Effector CD4-positive, alpha-beta T cell (primary cell): Measurements from ENCODE around the gene THADA.

Experiments used
- DNase-seq: peaks from one replicate; pipeline ENCODE4 v3.0.0-alpha.2; 2020

THADA gene

DNA sequence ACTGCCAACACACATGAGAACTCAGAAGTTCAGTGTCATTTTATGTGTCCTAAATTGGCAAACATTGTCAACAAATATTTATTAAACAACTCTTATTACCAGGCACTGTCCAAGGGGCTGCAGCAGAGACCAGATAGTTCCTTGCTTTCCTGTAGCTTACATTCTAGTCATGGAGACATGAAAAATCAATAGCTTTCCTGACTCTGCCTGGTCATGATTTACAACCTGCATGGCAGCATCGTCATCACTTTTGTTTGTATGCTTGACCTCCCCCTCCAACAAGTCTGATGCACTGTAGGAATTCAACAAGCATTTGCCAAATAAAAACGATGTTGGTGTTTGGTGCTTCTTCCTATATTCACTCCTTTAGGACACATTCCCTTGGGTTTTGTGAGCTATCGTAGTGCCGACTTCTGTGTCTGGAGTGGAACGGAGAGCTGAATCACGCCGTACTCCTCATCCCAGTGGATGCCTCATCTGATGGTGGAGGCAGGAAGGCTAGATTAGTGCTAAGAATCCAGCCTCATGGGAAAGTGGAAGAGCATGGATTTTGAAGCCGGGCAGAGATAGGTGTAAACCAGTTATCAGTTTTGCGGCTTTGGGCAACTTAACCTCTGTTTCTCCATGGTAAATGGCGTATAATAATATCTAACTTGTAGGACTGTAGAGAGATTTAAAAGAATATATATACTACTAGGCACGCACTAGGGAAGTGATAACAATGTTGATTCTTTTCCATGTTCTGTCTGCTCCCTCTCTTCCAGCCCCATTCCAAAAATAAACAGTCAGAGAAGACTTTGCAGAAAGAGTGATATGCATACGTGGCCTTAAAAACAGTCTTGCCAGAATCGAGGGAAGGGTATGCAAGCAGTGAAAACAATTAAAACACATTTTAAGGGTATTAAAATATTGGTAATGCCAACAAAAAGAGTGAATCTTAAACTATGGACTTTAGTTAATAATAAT, 249.0 kb downstream of the THADA start:
- DNase-seq, result no peak

DNA sequence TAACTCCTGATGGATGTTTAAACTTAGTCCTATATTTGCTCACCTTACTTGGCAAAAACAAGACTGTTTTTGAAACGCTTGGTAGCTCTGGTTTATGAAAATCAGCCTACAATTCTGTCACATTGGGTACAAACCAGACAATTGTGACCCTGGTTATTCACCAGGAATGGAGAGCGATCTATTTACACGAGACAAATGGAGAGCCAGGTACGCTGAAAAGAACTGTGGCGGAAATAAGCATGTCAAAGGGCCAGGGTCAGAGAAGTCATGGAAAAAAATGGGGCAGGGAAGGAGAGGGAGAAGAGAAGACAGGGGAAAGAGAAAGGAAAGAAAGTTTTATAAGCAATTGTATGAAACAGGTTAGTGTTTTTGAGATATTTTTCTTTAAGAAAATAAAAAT, 250.0 kb downstream of the THADA start:
- no peak for DNase-seq

DNA sequence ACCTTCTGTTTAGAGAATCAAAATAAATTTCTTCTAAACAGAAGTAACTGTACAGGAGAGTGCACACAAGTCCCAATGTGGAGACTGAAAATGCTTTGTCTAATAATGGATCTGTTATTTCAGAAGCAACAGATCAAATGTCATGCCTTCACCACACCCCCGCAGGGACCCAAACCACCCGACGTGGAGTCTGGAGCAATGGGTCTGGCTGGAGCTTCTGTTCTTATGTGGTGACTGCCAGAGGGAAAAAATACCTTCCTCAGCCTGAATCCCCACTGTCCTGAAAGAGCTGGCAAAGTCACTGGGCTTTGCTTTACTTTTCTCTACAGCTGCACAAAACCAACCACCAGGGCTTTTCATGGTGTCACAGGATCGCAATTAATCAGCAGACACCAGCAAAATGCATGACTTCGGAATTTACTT, 250.4 kb downstream of the THADA start:
- DNase-seq, result no peak

GRCh38 chr2:43344868-43345373, 250.9 kb downstream of the THADA start:
- DNase-seq, result no peak

DNA sequence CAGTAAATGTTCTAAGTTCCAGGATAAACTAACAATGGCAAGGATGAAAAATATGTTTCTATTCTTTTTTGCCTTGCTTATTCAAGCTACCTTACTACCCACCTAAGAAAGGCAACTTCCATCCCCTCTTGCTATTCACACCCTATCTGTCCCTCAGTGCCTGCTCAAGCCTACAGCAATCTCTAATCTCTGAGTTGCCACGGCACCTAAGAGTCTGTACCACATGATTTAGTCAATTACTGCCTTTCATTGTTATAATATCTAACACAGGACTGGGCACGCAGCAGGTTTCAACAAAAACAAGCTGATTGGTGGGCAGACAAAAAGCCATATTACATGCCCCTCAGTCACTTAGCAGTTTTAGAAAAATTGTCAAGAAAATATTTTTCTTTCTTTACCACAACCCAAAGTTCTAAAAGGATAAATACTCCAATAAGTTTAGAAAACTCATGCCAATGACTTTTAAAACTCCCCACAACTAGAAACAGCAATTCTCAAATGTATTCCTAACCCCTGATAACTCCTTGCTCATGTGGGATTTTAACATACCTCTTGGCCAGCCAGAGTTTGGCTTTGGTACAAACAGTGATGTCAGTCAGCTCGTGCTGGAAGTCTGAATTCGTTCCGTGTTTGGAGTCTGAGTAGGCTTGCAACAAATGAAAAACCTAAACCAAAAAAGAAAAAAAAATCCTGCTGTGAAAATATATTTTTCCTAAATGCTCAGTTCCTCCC, 252.1 kb downstream of the THADA start:
- no peak for DNase-seq

DNA sequence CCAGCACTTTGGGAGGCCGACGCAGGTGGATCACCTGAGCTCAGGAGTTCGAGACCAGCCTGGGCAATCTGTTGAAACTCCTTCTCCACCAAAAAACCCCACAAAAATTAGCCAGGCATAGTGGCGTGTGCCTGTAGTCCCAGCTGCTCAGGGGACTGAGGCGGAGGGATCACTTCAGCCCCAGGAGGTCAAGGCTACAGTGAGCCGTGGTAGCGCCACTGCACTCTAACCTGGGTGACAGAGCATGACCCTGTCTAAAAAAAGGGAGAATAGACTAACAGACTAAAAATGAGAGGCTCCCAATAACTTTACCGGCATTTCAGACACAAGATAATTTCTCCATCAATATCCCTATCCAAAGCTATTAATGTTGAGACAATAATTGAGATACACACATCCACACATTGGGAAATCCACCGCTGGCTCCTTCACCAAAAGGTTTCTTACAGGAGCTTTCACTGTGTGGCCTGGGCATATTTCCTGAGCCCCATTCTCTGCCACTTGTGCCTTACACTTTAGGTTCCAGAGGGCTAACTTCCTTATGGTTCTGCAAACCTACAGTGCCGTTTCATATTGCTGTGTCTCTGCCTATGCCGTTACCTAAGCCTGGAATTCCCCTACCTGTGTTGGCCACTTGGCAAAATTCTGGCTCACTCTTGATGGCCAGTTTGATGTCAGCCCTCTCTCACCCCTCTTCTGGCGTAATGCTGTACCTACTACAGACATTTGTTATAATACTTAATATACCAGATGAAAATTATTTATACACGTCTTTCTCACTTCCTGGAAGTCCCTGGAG, 253.7 kb downstream of the THADA start:
- DNase-seq, result no peak

- no peak for DNase-seq
Observed at GRCh38 chr2:43340945-43341356, 254.9 kb downstream of the THADA start.

DNA sequence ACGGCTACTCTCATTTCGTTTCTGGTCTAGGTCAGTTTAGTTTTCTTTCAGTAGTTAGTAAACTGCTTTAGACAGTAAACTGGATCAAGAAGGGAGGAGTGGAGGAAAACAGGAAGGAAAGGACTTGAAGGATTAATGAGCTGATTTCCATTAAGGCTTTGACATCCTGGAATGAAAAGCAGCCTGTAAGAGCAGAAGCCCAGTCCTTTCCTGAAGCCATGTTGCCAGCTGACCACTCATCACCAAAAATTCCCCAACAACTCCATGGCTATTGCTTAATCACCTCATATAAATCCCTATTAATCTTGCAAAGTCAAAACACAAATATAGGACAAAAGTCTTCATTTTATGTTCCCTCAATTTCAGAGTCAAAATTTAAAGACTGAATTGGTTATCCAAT, 255.8 kb downstream of the THADA start:
- no peak for DNase-seq

GRCh38 chr2:43333656-43334144, 262.1 kb downstream of the THADA start:
- DNase-seq, result no peak

GRCh38 chr2:43333101-43333655, 262.7 kb downstream of the THADA start:
- DNase-seq, result no peak

DNA sequence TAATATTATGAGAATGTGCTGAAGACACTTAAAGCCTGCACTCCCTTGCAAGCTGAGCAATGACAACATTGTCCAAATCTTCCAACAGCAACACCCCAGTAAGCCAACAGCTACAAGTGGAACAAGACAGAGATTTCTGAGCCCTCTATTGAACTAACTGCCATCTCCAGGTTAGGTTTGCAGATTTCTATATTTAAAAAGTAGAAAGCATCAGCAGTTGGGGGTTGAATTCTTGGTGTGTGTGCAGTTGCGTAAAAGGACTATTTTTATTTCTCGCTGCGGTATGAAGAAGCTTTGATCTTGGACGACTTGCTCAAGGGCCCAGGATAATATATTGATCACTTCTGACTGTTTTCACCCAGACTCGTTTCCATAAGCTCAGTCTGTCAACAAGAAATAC, 263.2 kb downstream of the THADA start:
- DNase-seq, result no peak

DNA sequence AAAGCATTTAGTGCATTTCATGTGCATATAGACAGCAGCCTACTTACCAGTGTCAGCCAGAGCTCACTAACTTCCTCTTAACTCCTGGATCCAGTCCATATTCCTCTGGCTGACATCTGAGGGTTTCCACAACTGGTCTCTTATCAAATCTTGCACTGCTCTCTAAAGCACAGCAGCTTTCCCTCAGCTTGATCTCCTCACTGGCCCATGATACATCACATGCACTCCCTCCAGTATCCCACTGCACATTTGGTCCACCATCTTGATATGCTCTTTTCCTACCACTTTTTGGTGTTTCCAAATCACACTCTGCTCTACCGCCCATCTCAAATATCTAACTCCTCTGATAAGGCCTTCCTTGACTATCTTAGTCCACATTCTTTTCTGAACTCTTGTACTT, 264.4 kb downstream of the THADA start:
- no peak for DNase-seq

DNA sequence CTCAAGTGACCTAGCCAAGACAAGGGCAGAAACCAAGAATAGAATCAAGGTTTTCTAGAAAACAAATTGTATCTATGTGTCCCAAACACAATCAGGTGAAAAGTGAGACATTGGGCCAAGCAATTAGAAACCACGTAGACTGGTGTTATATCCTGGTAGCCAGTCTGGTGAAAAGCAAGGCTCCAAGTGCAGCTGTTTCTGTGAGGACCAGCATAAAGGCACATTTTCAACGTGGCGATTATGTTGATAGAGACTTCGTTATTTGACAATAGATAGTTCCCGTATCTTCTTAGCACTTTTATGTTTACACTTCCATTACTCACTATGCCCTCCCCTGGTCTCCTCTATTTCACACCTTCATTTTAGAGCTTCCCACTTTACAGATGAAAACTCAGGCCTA, 266.2 kb downstream of the THADA start:
- DNase-seq, result no peak

DNA sequence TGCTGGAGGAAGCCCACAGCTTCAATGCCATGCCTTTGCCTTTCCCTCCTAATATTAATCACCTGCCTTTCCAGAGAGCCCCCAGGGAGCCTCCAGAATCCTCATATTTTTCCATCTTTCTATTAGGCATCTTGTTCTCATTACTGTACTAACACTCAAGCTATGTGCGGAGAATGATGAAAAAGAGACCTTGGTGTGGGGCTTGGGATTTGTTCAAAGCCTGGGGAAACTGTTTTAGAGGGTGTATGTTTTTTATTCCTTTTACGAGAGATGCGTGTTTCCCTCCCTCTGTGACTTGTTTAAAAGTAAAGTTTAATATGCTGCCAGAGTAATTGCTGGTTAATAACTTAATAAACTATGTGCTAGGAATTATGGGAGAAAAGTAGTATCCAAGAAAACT, 267.0 kb downstream of the THADA start:
- DNase-seq, result no peak

GRCh38 chr2:43328133-43328532, 267.7 kb downstream of the THADA start:
- DNase-seq, result no peak

GRCh38 chr2:43327119-43327518, 268.7 kb downstream of the THADA start:
- no peak for DNase-seq

- no peak for DNase-seq
Observed at GRCh38 chr2:43326101-43326825, 269.6 kb downstream of the THADA start.

- no peak for DNase-seq
Observed at GRCh38 chr2:43325107-43325811, 270.6 kb downstream of the THADA start.

DNA sequence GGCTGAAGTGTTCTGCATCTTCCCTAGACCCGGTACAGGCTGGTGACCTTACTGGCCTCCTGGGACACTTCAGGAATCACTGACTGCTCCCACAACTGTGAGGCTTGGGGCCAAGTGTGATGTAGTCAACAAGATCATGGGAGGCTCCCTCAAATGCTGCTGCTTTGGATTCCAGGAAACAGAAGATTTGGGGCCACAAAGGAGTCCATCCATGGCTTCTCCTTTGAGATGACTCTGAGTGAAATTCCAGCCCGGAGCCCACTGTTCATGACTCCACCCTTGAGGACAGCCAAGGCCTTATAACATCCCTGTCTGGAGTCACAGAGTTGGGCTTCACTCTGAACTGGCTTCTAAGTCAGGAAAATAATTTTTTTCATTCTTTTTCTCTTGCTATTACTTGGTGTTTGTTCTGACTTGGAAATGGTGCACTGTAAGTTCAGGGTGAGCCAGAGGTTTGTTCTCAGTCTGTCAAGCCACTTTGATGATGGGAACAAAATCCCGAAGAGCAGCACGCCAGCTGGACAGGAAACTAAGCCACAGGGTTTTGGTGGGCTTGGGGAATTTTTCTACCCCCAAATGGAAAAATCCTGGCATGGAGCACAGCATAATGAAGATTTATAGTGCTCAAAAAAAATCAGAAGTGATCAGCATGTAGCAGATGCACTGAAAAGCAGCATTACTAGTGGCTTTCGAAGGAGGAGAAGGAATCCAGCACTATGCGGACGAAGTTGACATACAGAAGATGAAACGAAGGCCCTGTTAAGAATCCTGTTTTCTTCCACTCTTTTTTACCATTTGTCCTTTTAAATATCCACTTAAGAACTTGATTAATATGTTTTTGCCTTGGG, 271.4 kb downstream of the THADA start:
- no peak for DNase-seq

DNA sequence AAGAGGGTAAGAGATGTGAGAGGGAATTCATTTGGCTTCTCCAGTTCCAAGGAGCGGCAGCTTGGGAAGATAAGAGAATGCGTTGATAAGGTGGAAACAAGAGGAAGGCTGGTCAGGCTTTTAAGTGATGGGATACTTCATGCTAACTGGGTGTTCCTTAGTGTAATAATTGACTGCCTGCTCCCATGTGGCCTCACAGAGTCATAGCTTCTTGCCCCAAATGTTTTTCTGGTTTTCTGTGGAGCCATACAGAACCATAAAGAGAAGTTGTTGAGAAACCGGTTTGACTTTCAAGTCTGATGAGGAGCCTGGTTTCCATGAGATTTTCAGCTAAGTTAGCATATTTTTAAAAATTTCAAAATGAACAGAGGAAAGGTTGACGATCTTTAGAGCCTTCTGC, 272.0 kb downstream of the THADA start:
- no peak for DNase-seq
